ENCODE results near the gene OLFML2A.

DNA sequence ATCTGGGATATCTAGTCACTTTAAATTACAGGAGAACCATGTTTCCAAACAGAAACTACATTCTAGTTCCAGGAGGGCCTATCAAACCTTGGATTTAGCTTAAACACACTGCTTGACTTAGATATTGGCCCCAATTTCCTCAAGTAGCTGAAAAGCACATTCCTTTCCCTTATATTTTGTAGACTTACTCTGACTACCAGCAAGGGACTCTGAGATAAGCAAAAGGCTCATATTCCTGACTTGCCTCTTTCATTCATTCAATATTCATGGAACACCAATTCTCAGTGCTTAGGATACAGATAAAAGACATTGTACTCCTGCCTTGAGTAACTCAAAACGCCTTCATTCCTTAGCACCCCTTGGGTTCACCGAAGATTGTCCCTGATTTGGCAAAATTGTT is 17.6 kb upstream of the OLFML2A start:
- TF ChIP-seq, protein P1, sequence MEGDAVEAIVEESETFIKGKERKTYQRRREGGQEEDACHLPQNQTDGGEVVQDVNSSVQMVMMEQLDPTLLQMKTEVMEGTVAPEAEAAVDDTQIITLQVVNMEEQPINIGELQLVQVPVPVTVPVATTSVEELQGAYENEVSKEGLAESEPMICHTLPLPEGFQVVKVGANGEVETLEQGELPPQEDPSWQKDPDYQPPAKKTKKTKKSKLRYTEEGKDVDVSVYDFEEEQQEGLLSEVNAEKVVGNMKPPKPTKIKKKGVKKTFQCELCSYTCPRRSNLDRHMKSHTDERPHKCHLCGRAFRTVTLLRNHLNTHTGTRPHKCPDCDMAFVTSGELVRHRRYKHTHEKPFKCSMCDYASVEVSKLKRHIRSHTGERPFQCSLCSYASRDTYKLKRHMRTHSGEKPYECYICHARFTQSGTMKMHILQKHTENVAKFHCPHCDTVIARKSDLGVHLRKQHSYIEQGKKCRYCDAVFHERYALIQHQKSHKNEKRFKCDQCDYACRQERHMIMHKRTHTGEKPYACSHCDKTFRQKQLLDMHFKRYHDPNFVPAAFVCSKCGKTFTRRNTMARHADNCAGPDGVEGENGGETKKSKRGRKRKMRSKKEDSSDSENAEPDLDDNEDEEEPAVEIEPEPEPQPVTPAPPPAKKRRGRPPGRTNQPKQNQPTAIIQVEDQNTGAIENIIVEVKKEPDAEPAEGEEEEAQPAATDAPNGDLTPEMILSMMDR (IDR thresholded peaks at IDR 0.05; ENCODE audit: insufficient read depth, low read depth, low read length): no peak
- TF ChIP-seq EZH2 (IDR thresholded peaks at IDR 0.05; ENCODE audit: insufficient read depth, low read length): no peak
